AG10803 (cell line): Measurements from ENCODE around the gene NRGN.

Source experiments
- DNase-seq: peaks from one replicate; pipeline ENCODE4 v3.0.0; 2010; ENCODE audit warnings: low read depth
- H3K4me3 ChIP-seq: 2 replicates; pipeline ENCODE4 v1.5.1; 2011; ENCODE audit warnings: mild to moderate bottlenecking, low read length, control low read depth
- TF ChIP-seq, protein P1 (sequence below): conservative IDR thresholded peaks from 2 replicates; pipeline ENCODE4 v1.5.1; 2011; ENCODE audit warnings: mild to moderate bottlenecking, low read length, control low read depth, inconsistent platforms

The NRGN gene

GRCh38 chr11:124793466-124794278, 53.9 kb downstream of the NRGN start:
- H3K4me3 ChIP-seq: no peak overlapping the region
- peak; percentile 51 for DNase-seq
- TF ChIP-seq, protein P1, sequence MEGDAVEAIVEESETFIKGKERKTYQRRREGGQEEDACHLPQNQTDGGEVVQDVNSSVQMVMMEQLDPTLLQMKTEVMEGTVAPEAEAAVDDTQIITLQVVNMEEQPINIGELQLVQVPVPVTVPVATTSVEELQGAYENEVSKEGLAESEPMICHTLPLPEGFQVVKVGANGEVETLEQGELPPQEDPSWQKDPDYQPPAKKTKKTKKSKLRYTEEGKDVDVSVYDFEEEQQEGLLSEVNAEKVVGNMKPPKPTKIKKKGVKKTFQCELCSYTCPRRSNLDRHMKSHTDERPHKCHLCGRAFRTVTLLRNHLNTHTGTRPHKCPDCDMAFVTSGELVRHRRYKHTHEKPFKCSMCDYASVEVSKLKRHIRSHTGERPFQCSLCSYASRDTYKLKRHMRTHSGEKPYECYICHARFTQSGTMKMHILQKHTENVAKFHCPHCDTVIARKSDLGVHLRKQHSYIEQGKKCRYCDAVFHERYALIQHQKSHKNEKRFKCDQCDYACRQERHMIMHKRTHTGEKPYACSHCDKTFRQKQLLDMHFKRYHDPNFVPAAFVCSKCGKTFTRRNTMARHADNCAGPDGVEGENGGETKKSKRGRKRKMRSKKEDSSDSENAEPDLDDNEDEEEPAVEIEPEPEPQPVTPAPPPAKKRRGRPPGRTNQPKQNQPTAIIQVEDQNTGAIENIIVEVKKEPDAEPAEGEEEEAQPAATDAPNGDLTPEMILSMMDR: peak; percentile 79

DNA sequence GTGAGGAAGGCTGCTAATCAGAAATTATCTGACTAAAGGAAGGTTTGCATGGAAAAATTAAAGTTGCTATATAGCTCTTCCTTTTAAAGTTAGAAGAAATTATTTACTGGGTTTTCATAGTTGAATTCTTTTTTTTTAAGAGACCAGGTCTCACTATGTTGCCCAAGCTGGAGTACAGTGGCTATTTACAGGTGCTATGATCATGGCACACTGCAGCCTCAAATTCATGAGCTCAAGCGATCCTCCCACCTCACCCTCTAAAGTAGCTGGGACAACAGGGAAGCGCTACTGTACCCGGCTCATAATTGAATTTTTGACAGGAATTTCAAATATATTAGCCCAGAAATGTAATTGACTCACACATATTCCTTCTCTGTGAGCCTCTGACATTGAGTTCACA, 56.6 kb downstream of the NRGN start:
- DNase-seq: no peak
- TF ChIP-seq, protein P1: no peak
- H3K4me3 ChIP-seq: no peak overlapping the region
